Sigmoid colon (tissue), 4 donors: ENCODE measurements around the gene PRDM16.

ENCODE experiments used
- EP300 ChIP-seq, 4 donors: sonication (generic); formaldehyde crosslinking; IDR thresholded peaks; one replicate each; pipeline ENCODE4 v1.6.1; 2017; ENCODE audit warnings: antibody characterized with exemption in 4 of 4
- POLR2A ChIP-seq, 2 donors: fragments of 450-650 bp; IDR thresholded peaks; one replicate each; pipeline ENCODE4 v1.6.1; 2016; ENCODE audit warnings: antibody characterized with exemption in 2 of 2, mild to moderate bottlenecking in 2 of 2, moderate library complexity in 2 of 2
- TF ChIP-seq, protein P1 (sequence below), 4 experiments: fragments of 450-650 bp in 3 of 4; fragments of 200-600 bp in 1 of 4; IDR thresholded peaks; one replicate each; pipeline ENCODE4 v1.5.1; 2016 to 2019; ENCODE audit warnings: antibody characterized with exemption in 4 of 4, mild to moderate bottlenecking in 3 of 4, moderate library complexity in 2 of 4

DNA sequence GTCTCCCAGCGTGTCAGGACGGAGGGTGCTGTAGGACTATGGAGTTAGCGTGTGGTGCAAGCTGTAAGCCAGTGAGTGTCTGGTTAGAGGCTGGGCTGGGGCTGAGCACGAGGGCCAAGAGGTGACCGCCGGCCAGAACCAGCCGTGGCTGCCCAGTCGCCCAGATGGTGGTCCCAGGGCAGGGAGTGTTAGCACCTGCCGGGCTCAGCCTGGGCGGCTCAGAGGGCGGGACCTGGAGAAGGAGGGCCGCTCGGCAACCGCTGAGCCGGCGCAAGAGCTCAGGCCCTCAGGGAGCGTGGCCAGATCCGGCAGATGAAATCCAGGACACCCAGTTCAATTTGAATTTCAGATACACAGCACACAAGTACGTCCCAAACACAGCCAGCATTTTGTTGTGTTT lies 87.9 kb downstream of the PRDM16 start:
- TF ChIP-seq, protein P1, sequence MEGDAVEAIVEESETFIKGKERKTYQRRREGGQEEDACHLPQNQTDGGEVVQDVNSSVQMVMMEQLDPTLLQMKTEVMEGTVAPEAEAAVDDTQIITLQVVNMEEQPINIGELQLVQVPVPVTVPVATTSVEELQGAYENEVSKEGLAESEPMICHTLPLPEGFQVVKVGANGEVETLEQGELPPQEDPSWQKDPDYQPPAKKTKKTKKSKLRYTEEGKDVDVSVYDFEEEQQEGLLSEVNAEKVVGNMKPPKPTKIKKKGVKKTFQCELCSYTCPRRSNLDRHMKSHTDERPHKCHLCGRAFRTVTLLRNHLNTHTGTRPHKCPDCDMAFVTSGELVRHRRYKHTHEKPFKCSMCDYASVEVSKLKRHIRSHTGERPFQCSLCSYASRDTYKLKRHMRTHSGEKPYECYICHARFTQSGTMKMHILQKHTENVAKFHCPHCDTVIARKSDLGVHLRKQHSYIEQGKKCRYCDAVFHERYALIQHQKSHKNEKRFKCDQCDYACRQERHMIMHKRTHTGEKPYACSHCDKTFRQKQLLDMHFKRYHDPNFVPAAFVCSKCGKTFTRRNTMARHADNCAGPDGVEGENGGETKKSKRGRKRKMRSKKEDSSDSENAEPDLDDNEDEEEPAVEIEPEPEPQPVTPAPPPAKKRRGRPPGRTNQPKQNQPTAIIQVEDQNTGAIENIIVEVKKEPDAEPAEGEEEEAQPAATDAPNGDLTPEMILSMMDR (IDR thresholded peaks at IDR 0.05), result no peak
- TF ChIP-seq POLR2A (IDR thresholded peaks at IDR 0.05) (no peak), EP300 (IDR thresholded peaks at IDR 0.05) (no peak)
